ENCODE measurements around the gene MAP3K2.

MAP3K2 gene

DNA sequence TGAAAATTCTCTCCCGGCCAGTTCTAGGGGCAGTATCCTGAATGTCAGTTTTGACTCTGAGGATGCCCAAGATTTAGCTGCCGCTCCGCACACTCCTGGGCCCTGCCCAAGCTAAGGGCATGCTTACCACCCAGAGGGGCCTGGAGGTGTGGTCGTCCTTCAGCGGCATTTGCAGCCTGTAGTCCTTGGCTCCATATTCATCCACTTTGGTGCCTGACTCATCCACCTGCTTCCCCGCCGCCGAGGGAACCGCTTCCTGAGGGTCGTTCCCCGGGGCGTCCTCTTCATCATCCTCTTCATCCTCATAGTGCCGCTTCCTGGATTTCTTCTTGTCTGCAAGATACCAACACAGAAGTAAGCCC lies 94.4 kb downstream of the MAP3K2 start:
- TF ChIP-seq, protein P1, sequence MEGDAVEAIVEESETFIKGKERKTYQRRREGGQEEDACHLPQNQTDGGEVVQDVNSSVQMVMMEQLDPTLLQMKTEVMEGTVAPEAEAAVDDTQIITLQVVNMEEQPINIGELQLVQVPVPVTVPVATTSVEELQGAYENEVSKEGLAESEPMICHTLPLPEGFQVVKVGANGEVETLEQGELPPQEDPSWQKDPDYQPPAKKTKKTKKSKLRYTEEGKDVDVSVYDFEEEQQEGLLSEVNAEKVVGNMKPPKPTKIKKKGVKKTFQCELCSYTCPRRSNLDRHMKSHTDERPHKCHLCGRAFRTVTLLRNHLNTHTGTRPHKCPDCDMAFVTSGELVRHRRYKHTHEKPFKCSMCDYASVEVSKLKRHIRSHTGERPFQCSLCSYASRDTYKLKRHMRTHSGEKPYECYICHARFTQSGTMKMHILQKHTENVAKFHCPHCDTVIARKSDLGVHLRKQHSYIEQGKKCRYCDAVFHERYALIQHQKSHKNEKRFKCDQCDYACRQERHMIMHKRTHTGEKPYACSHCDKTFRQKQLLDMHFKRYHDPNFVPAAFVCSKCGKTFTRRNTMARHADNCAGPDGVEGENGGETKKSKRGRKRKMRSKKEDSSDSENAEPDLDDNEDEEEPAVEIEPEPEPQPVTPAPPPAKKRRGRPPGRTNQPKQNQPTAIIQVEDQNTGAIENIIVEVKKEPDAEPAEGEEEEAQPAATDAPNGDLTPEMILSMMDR (IDR thresholded peaks at IDR 0.05; ENCODE audit: low read depth, low read length, poor library complexity, severe bottlenecking), result no peak
- TF ChIP-seq EZH2phosphoT487 (IDR thresholded peaks at IDR 0.05; ENCODE audit: borderline replicate concordance, low read length), result no peak
- Histone ChIP-seq H3K79me2 (ENCODE audit: control insufficient read depth, low read length) (peaks cover 43% of the 10 kb centered on the region), H3K27me3 (ENCODE audit: control insufficient read depth, low read length) (no peaks in the 10 kb centered on the region), H3K36me3 (ENCODE audit: control insufficient read depth, low read length) (peaks cover 53% of the 10 kb centered on the region), H3K4me3 (ENCODE audit: low read length) (peak overlapping the region; percentile 94), H4K20me1 (ENCODE audit: control insufficient read depth, insufficient read depth, low read depth, low read length) (no peaks in the 10 kb centered on the region), H3K4me1 (ENCODE audit: control insufficient read depth, low read length) (peaks cover 19% of the 10 kb centered on the region), H3F3A (ENCODE audit: control insufficient read depth, insufficient read depth) (peaks cover 4% of the 10 kb centered on the region), H3K27ac (ENCODE audit: low read depth, low read length) (no peak overlapping the region), H3K9me2 (replicated peaks; ENCODE audit: control insufficient read depth, low read length) (no peaks in the 10 kb centered on the region), H3K4me2 (ENCODE audit: low read length) (peak overlapping the region; percentile 70), H3K9me3 (ENCODE audit: control insufficient read depth, insufficient read depth, low read length) (no peaks in the 10 kb centered on the region)

DNA sequence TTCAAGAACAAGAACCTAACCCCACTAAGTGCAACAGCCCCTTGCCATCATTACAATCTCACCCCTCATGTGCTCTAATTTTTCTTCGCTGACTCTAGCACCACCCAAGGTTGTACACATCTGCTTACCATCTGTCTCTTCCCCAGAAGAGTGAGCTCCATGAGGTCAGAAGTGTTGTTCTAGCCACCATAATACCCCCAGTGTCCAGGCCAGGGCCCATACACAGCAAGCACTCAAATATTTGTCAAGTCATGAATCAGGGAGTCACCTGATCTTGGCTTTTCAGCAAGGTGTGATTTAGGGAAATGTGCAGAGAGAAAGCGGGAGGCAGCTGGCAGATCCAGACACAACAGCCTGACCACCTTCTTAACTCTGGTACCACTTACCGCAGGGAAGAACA lies 99.5 kb downstream of the MAP3K2 start:
- H4K20me1 ChIP-seq (ENCODE audit: control insufficient read depth, insufficient read depth, low read depth, low read length), result no peaks in the 10 kb centered on the region
- no peak overlapping the region for H3K4me3 ChIP-seq (ENCODE audit: low read length)
- peaks cover 98% of the 10 kb centered on the region for H3K36me3 ChIP-seq (ENCODE audit: control insufficient read depth, low read length)
- H3K79me2 ChIP-seq (ENCODE audit: control insufficient read depth, low read length), result peaks cover 36% of the 10 kb centered on the region
- H3K9me2 ChIP-seq (replicated peaks; ENCODE audit: control insufficient read depth, low read length), result no peaks in the 10 kb centered on the region
- no peak overlapping the region for H3K27ac ChIP-seq (ENCODE audit: low read depth, low read length)
- no peaks in the 10 kb centered on the region for H3K9me3 ChIP-seq (ENCODE audit: control insufficient read depth, insufficient read depth, low read length)
- no peaks in the 10 kb centered on the region for H3K27me3 ChIP-seq (ENCODE audit: control insufficient read depth, low read length)
- H3K4me2 ChIP-seq (ENCODE audit: low read length), result no peak overlapping the region
- H3K4me1 ChIP-seq (ENCODE audit: control insufficient read depth, low read length), result peaks cover 9% of the 10 kb centered on the region
- H3F3A ChIP-seq (ENCODE audit: control insufficient read depth, insufficient read depth), result no peaks in the 10 kb centered on the region
- no peak for TF ChIP-seq EZH2phosphoT487 (IDR thresholded peaks at IDR 0.05; ENCODE audit: borderline replicate concordance, low read length)
- TF ChIP-seq, protein P1 (IDR thresholded peaks at IDR 0.05; ENCODE audit: low read depth, low read length, poor library complexity, severe bottlenecking), result no peak

DNA sequence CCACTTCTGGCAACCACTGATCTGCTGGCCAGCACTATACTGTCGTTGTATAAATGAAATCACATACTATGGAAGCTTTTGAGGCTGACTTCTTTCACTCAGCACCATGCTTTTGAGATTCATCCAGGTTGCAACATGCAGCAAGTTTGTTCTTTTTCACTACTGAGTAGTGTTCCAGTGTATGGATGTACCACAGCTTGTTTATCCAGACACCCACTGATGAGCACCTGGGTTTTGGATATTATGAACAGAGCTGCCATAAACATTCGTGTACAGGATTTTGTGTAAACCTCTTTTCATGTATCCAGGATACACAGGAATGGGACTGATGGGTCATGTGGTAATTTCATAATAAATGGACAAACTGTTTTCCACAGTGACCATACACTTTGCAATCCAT lies 104.5 kb downstream of the MAP3K2 start:
- Histone ChIP-seq H3K9me3 (ENCODE audit: control insufficient read depth, insufficient read depth, low read length) (no peaks in the 10 kb centered on the region), H4K20me1 (ENCODE audit: control insufficient read depth, insufficient read depth, low read depth, low read length) (no peaks in the 10 kb centered on the region), H3F3A (ENCODE audit: control insufficient read depth, insufficient read depth) (no peaks in the 10 kb centered on the region), H3K4me1 (ENCODE audit: control insufficient read depth, low read length) (no peaks in the 10 kb centered on the region), H3K4me3 (ENCODE audit: low read length) (no peak overlapping the region), H3K9me2 (replicated peaks; ENCODE audit: control insufficient read depth, low read length) (no peaks in the 10 kb centered on the region), H3K36me3 (ENCODE audit: control insufficient read depth, low read length) (peaks cover 98% of the 10 kb centered on the region), H3K4me2 (ENCODE audit: low read length) (no peak overlapping the region), H3K27ac (ENCODE audit: low read depth, low read length) (no peak overlapping the region), H3K79me2 (ENCODE audit: control insufficient read depth, low read length) (peaks cover 45% of the 10 kb centered on the region), H3K27me3 (ENCODE audit: control insufficient read depth, low read length) (no peaks in the 10 kb centered on the region)
- no peak for TF ChIP-seq EZH2phosphoT487 (IDR thresholded peaks at IDR 0.05; ENCODE audit: borderline replicate concordance, low read length)
- TF ChIP-seq, protein P1 (IDR thresholded peaks at IDR 0.05; ENCODE audit: low read depth, low read length, poor library complexity, severe bottlenecking), result no peak

DNA sequence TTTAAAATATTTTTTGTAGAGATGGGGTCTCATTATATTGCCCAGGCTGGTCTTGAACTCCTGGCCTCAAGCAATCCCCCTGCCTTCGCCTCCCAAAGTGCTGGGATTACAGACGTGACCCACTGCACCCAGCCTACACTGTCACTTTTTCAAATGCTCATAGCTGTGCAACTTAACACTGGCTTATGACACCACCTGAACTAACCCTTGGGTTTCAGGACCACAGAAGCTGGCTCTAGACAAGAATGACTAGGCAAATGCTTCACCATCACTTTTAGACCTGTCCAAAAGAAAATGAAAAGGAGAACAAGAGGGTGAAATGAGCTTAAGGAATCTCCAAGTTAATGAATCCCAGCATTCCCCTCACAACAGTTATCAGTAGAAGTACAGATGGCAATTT lies 107.1 kb downstream of the MAP3K2 start:
- no peaks in the 10 kb centered on the region for H3K4me1 ChIP-seq (ENCODE audit: control insufficient read depth, low read length)
- peaks cover 45% of the 10 kb centered on the region for H3K79me2 ChIP-seq (ENCODE audit: control insufficient read depth, low read length)
- no peaks in the 10 kb centered on the region for H3K9me2 ChIP-seq (replicated peaks; ENCODE audit: control insufficient read depth, low read length)
- H3K4me3 ChIP-seq (ENCODE audit: low read length), result no peak overlapping the region
- no peaks in the 10 kb centered on the region for H3K9me3 ChIP-seq (ENCODE audit: control insufficient read depth, insufficient read depth, low read length)
- H3K4me2 ChIP-seq (ENCODE audit: low read length), result no peak overlapping the region
- peaks cover 90% of the 10 kb centered on the region for H3K36me3 ChIP-seq (ENCODE audit: control insufficient read depth, low read length)
- no peaks in the 10 kb centered on the region; the same call in 1 of the 2 replicates for H4K20me1 ChIP-seq (ENCODE audit: control insufficient read depth, insufficient read depth, low read depth, low read length)
- H3F3A ChIP-seq (ENCODE audit: control insufficient read depth, insufficient read depth), result no peaks in the 10 kb centered on the region
- TF ChIP-seq, protein P1 (IDR thresholded peaks at IDR 0.05; ENCODE audit: low read depth, low read length, poor library complexity, severe bottlenecking), result no peak
- no peak for TF ChIP-seq EZH2phosphoT487 (IDR thresholded peaks at IDR 0.05; ENCODE audit: borderline replicate concordance, low read length)
- no peaks in the 10 kb centered on the region for H3K27me3 ChIP-seq (ENCODE audit: control insufficient read depth, low read length)
- no peak overlapping the region for H3K27ac ChIP-seq (ENCODE audit: low read depth, low read length)
